DOHH2 (cell line): ENCODE measurements around the gene ZNF317.

ENCODE experiments used
- H3F3A ChIP-seq: fragments of 200-600 bp; sonication (generic), shearing (Covaris generic); 2 replicates; pipeline ENCODE4 v1.6.0; 2016; ENCODE audit warnings: antibody characterized with exemption, mild to moderate bottlenecking; ENCODE audit not compliant: control insufficient read depth, insufficient read depth
- H3K27ac ChIP-seq: fragments of 200-600 bp; sonication (generic); 2 replicates; pipeline ENCODE4 v1.5.1; 2014; ENCODE audit warnings: low read depth, mild to moderate bottlenecking, low read length, moderate library complexity
- H3K27me3 ChIP-seq: fragments of 200-600 bp; sonication (generic); 2 replicates; pipeline ENCODE4 v1.6.1; 2014; ENCODE audit warnings: mild to moderate bottlenecking, low read length, mixed read lengths; ENCODE audit not compliant: control insufficient read depth
- H3K36me3 ChIP-seq: fragments of 200-600 bp; sonication (generic); 2 replicates; pipeline ENCODE4 v1.6.1; 2014; ENCODE audit warnings: mild to moderate bottlenecking, low read length, moderate library complexity, mixed read lengths; ENCODE audit not compliant: control insufficient read depth
- H3K4me1 ChIP-seq: fragments of 200-600 bp; sonication (generic); 2 replicates; pipeline ENCODE4 v1.6.1; 2014; ENCODE audit warnings: mild to moderate bottlenecking, low read length, mixed read lengths; ENCODE audit not compliant: control insufficient read depth
- H3K4me2 ChIP-seq: fragments of 200-600 bp; sonication (generic); 2 replicates; pipeline ENCODE4 v1.6.0; 2014; ENCODE audit warnings: mild to moderate bottlenecking, low read length, moderate library complexity
- H3K4me3 ChIP-seq: fragments of 200-600 bp; sonication (generic); 2 replicates; pipeline ENCODE4 v1.5.1; 2014; ENCODE audit warnings: mild to moderate bottlenecking, low read length, mixed read lengths
- H3K79me2 ChIP-seq: fragments of 200-600 bp; sonication (generic); 2 replicates; pipeline ENCODE4 v1.6.1; 2014; ENCODE audit warnings: mild to moderate bottlenecking, low read length, mixed read lengths; ENCODE audit not compliant: control insufficient read depth
- H3K9me2 ChIP-seq: fragments of 200-600 bp; sonication (generic); replicated peaks from 2 replicates; pipeline ENCODE4 v1.6.1; 2014; ENCODE audit warnings: mild to moderate bottlenecking, low read length, mixed read lengths; ENCODE audit not compliant: control insufficient read depth
- H3K9me3 ChIP-seq: fragments of 200-600 bp; sonication (generic); 2 replicates; pipeline ENCODE4 v1.6.1; 2014; ENCODE audit warnings: antibody characterized with exemption, low read length, mixed read lengths; ENCODE audit not compliant: control insufficient read depth, insufficient read depth
- H4K20me1 ChIP-seq: fragments of 200-600 bp; sonication (generic); 2 replicates; pipeline ENCODE4 v1.6.0; 2014; ENCODE audit warnings: low read depth, mild to moderate bottlenecking, antibody characterized with exemption, low read length, moderate library complexity; ENCODE audit not compliant: control insufficient read depth, insufficient read depth
- EZH2phosphoT487 ChIP-seq: fragments of 200-600 bp; sonication (generic); IDR thresholded peaks from 2 replicates; pipeline ENCODE4 v1.6.1; 2017; ENCODE audit warnings: borderline replicate concordance, mild to moderate bottlenecking, antibody characterized with exemption, low read length, moderate library complexity, mixed read lengths
- TF ChIP-seq, protein P1 (sequence below): fragments of 200-600 bp; sonication (generic); IDR thresholded peaks from one replicate; pipeline ENCODE4 v1.5.1; 2014; ENCODE audit warnings: antibody characterized with exemption, mild to moderate bottlenecking, low read depth, low read length; ENCODE audit not compliant: poor library complexity, severe bottlenecking

Gene ZNF317

DNA sequence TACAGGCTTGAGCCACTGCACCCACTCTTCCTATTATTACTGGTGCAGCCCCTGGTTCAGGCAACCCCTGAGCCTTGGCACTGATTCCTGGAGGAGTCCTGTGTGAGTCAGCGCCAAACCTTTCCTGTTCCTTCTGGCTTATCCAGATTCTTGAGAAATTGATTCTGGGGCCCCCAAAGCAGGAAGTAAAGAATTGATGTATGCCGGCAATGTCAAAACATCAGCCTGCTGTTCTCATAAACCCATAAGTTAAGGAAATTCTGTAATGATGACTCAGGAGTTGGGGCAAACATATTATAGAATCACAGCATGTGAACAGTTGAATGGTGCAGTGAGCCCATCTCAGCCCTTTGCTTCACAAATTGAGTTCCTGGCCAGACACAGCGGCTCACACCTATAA lies 12.0 kb upstream of the ZNF317 start:
- H3K27me3 ChIP-seq: no peaks in the 10 kb centered on the region
- no peak for TF ChIP-seq EZH2phosphoT487
- TF ChIP-seq, protein P1, sequence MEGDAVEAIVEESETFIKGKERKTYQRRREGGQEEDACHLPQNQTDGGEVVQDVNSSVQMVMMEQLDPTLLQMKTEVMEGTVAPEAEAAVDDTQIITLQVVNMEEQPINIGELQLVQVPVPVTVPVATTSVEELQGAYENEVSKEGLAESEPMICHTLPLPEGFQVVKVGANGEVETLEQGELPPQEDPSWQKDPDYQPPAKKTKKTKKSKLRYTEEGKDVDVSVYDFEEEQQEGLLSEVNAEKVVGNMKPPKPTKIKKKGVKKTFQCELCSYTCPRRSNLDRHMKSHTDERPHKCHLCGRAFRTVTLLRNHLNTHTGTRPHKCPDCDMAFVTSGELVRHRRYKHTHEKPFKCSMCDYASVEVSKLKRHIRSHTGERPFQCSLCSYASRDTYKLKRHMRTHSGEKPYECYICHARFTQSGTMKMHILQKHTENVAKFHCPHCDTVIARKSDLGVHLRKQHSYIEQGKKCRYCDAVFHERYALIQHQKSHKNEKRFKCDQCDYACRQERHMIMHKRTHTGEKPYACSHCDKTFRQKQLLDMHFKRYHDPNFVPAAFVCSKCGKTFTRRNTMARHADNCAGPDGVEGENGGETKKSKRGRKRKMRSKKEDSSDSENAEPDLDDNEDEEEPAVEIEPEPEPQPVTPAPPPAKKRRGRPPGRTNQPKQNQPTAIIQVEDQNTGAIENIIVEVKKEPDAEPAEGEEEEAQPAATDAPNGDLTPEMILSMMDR: no peak
- no peaks in the 10 kb centered on the region for H3K36me3 ChIP-seq
- H3K4me1 ChIP-seq: no peaks in the 10 kb centered on the region
- H3K9me3 ChIP-seq: no peaks in the 10 kb centered on the region
- H3K27ac ChIP-seq: no peak overlapping the region
- no peaks in the 10 kb centered on the region for H3F3A ChIP-seq
- no peaks in the 10 kb centered on the region for H3K9me2 ChIP-seq
- H3K79me2 ChIP-seq: no peaks in the 10 kb centered on the region
- H3K4me3 ChIP-seq: no peak overlapping the region
- no peak overlapping the region for H3K4me2 ChIP-seq
- H4K20me1 ChIP-seq: no peaks in the 10 kb centered on the region

DNA sequence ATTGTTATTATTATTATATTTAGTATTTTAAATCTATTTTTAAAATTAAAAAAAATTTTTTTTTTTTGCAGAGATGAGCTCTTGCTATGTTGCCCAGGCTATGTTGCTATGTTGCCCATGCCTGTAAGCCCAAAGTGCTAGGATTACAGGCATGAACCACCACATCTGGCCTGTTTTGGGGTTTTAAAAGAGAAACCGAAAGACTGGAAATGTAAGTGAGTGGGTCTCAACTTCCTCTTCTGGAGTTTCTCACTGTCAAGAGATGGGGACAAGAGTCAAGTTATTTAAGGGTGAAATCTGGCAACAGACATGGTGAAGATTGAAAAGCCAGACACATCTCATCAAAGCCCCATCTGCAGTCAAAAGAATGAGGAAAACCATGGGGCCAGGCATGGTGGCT lies 9.2 kb upstream of the ZNF317 start:
- TF ChIP-seq, protein P1: no peak
- TF ChIP-seq EZH2phosphoT487: no peak
- H3K4me2 ChIP-seq: no peak overlapping the region

DNA sequence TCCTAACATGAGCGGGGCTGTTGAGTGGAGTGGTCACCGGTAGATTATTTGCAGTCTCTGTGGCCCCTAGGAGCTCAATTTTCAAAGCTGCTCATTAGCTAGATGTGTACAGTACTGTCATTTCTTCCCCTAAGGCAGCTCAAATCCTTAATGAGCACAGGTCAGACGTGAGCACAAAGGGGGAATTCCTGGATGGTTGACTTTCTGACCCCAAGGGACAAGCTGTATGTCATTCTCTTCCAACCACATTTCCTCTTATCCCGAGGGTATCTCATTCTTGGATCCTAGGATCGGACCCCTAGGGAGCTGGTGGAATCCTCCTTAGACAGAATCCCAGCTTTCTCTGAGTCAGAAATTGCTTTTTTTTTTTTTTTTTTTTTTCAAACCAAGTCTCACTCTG lies 7.8 kb upstream of the ZNF317 start:
- Histone ChIP-seq H3K9me3 (no peaks in the 10 kb centered on the region), H3K4me2 (no peak overlapping the region), H3K9me2 (no peaks in the 10 kb centered on the region), H3K4me3 (no peak overlapping the region), H3K27me3 (no peaks in the 10 kb centered on the region), H3F3A (no peaks in the 10 kb centered on the region), H3K4me1 (no peaks in the 10 kb centered on the region), H4K20me1 (no peaks in the 10 kb centered on the region), H3K79me2 (no peaks in the 10 kb centered on the region), H3K27ac (no peak overlapping the region), H3K36me3 (no peaks in the 10 kb centered on the region)
- TF ChIP-seq, protein P1: no peak
- TF ChIP-seq EZH2phosphoT487: no peak

More for the DNA sequence above, 9.2 kb upstream of the ZNF317 start:
- H3K36me3 ChIP-seq: no peaks in the 10 kb centered on the region
- H4K20me1 ChIP-seq: no peaks in the 10 kb centered on the region
- no peaks in the 10 kb centered on the region for H3K4me1 ChIP-seq
- H3K4me3 ChIP-seq: no peak overlapping the region
- no peaks in the 10 kb centered on the region for H3K27me3 ChIP-seq
- H3K9me2 ChIP-seq: no peaks in the 10 kb centered on the region
- H3K9me3 ChIP-seq: no peaks in the 10 kb centered on the region
- no peaks in the 10 kb centered on the region for H3K79me2 ChIP-seq
- H3F3A ChIP-seq: no peaks in the 10 kb centered on the region
- no peak overlapping the region for H3K27ac ChIP-seq
